Amygdala (tissue), 56 donors: ENCODE measurements around the gene CHST13.

ENCODE experiments used
- DNase-seq, 56 donors: peaks; one replicate each; lab custom pipeline; 2025; lab: John Stamatoyannopoulos, UW

Gene CHST13

GRCh38 chr3:126523745-126524428, at the start of gene CHST13:
TSS of gene CHST13 (plus strand) at chr3:126524155. CDS start at chr3:126524333, 178 bp downstream.
- DNase-seq, result peak in 5 of 56 donors; percentile 10 to 48 (median 21)

GRCh38 chr3:126474498-126475412, 49.2 kb upstream of the CHST13 start:
- peak in 4 of 56 donors; percentile 38 to 52 (median 46) for DNase-seq

GRCh38 chr3:126475413-126476114, 48.4 kb upstream of the CHST13 start, which contains the start of gene ZXDC:
TSS of gene ZXDC (minus strand) at chr3:126475891. CDS start at chr3:126475865, 26 bp downstream.
- peak in 55 of 56 donors; percentile 57 to 96 (median 85) for DNase-seq

- DNase-seq, result peak in 29 of 56 donors; percentile 42 to 86 (median 65)
These were observed 47.5 kb upstream of the CHST13 start for GRCh38 chr3:126476166-126477060.

GRCh38 chr3:126477061-126477380, 46.9 kb upstream of the CHST13 start:
- no peak for DNase-seq

- DNase-seq, result no peak
These were observed 45.2 kb upstream of the CHST13 start for GRCh38 chr3:126478581-126479310.

- no peak for DNase-seq
These were observed 44.3 kb upstream of the CHST13 start for GRCh38 chr3:126479642-126480041.

GRCh38 chr3:126480206-126480605, 43.7 kb upstream of the CHST13 start:
- no peak for DNase-seq

- peak in 4 of 56 donors; percentile 14 to 28 (median 20) for DNase-seq
These were observed 43.1 kb upstream of the CHST13 start for GRCh38 chr3:126480861-126481260.

GRCh38 chr3:126481808-126482502, 42.0 kb upstream of the CHST13 start:
- peak in 2 of 56 donors; percentile 21 to 26 for DNase-seq

- no peak for DNase-seq
These were observed 41.3 kb upstream of the CHST13 start for GRCh38 chr3:126482503-126483255.

- DNase-seq, result no peak
These were observed 40.6 kb upstream of the CHST13 start for GRCh38 chr3:126483321-126483761.

GRCh38 chr3:126484148-126484547, 39.8 kb upstream of the CHST13 start:
- no peak for DNase-seq

GRCh38 chr3:126484662-126485061, 39.3 kb upstream of the CHST13 start:
- DNase-seq, result no peak

GRCh38 chr3:126485176-126485897, 38.6 kb upstream of the CHST13 start:
- DNase-seq, result no peak

- DNase-seq, result no peak
These were observed 38.0 kb upstream of the CHST13 start for GRCh38 chr3:126485956-126486355.

GRCh38 chr3:126486360-126486847, 37.6 kb upstream of the CHST13 start:
- no peak for DNase-seq
